Esophagus muscularis mucosa (tissue), 3 donors: Measurements from ENCODE around the gene GUCY2D.

Experiments
- POLR2A ChIP-seq: fragments of 450-650 bp; IDR thresholded peaks from one replicate; pipeline ENCODE4 v1.6.1; 2017; ENCODE audit warnings: antibody characterized with exemption, moderate library complexity, mild to moderate bottlenecking, low read depth
- POLR2AphosphoS5 ChIP-seq, 2 donors: sonication (generic); formaldehyde crosslinking; IDR thresholded peaks; one replicate each; pipeline ENCODE4 v1.6.1; 2017; ENCODE audit warnings: antibody characterized with exemption in 2 of 2
- TF ChIP-seq, protein P1 (sequence below), 3 experiments: fragments of 200-600 bp in 2 of 3; fragments of 450-650 bp in 1 of 3; sonication (generic) in 2 of 3; IDR thresholded peaks; one replicate each; pipeline ENCODE4 v1.5.1; 2017 to 2019; ENCODE audit warnings: antibody characterized with exemption in 3 of 3, mild to moderate bottlenecking in 2 of 3, moderate library complexity in 1 of 3

DNA sequence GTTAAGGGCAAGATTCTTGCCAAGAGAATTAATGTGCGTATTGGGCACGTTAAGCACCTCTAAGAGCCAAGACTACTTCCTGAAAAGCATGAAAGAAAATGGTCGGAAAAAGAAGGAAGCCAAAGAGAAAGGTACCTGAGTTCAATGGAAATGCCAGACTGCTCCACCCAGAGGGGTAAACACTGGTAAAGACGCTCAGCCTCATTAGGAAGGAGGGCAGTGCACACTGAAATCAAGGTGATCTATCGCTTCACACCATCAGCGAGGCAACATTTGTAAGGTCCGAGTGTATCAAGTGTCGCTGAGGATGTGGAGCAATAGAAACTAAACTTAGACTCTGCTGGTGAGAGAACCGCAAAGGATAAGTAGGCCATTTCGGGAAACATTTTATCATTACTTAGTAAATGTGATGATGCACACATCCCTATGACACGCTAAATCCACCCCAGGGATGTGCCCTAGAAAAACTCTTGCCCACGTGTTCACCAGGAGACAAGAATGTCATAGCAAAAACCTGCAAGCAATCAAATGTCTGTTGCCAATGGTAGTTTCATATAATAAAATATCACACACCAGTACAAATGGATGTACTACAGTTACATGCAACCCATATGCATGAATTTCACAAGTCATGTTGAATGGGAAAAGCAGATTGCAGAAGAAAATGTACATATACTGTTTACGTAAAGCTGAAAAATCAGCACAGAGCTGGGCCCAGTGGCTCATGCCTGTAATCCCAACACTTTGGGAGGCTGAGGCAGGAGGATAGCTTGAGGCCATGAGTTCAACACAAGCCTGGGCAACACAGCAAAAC is 46.8 kb upstream of the GUCY2D start:
- TF ChIP-seq, protein P1, sequence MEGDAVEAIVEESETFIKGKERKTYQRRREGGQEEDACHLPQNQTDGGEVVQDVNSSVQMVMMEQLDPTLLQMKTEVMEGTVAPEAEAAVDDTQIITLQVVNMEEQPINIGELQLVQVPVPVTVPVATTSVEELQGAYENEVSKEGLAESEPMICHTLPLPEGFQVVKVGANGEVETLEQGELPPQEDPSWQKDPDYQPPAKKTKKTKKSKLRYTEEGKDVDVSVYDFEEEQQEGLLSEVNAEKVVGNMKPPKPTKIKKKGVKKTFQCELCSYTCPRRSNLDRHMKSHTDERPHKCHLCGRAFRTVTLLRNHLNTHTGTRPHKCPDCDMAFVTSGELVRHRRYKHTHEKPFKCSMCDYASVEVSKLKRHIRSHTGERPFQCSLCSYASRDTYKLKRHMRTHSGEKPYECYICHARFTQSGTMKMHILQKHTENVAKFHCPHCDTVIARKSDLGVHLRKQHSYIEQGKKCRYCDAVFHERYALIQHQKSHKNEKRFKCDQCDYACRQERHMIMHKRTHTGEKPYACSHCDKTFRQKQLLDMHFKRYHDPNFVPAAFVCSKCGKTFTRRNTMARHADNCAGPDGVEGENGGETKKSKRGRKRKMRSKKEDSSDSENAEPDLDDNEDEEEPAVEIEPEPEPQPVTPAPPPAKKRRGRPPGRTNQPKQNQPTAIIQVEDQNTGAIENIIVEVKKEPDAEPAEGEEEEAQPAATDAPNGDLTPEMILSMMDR (IDR thresholded peaks at IDR 0.05) = no peak
- no peak for TF ChIP-seq POLR2A
- no peak for TF ChIP-seq POLR2AphosphoS5 (IDR thresholded peaks at IDR 0.05)
